Right ventricle myocardium superior (tissue), 1 donor: Measurements from ENCODE around the gene OPCML. TPM values are rescaled to one million over a fixed set of nuclear protein-coding genes. Genes with fewer than 3 reads are reported as not detected.
A peak's percentile ranks its signal among the peaks of the same experiment; 100 is the strongest.

ENCODE experiments used
- ATAC-seq: fragments of 200-7000 bp; cut with Tn5 transposase; one replicate; pipeline ENCODE4 v1.9.1; 2020; ENCODE audit warnings: mild to moderate bottlenecking; ENCODE audit not compliant: poor library complexity
- DNase-seq: peaks from one replicate; pipeline ENCODE4 v3.0.0-alpha.2; 2020
- intact Hi-C: fragments of 100-400 bp; cut with DNase I; formaldehyde crosslinking; loops from one replicate; pipeline ENCODE4 v1.11.2; 2022
- total RNA-seq: library from RNA; stranded (reverse); fragmentation: NEBNext Ultra II Directional; extraction: Animal tissue kit (Norgen Biotek cat#: 25700); gene quantifications from one replicate; pipeline ENCODE4 v1.2.1, GENCODE V29; 2021
- donor health status: DM: no; HTN: yes; CAD: no; lungs with severe emphysema.

OPCML gene
- total RNA-seq, 1 donor from 2014 or later, result 0.59 TPM

GRCh38 chr11:133047771-133048115 lies 484.6 kb downstream of the OPCML start:
- DNase-seq (no peak), ATAC-seq (no peak)
- intact Hi-C loops, result no loop called here

- ATAC-seq, result no peak
- no peak for DNase-seq
- intact Hi-C loops, result no loop called here
Measured at GRCh38 chr11:133047036-133047770, 485.1 kb downstream of the OPCML start.

- no peak for DNase-seq
- no peak for ATAC-seq
- intact Hi-C loops, result no loop called here
Measured at GRCh38 chr11:133046252-133046651, 486.0 kb downstream of the OPCML start.

- intact Hi-C loops, result no loop called here
- no peak for ATAC-seq
- no peak for DNase-seq
Measured at GRCh38 chr11:133041928-133042882, 490.1 kb downstream of the OPCML start.

- intact Hi-C loops, result no loop called here
- ATAC-seq (no peak), DNase-seq (no peak)
Measured at GRCh38 chr11:133041181-133041580, 491.1 kb downstream of the OPCML start.

- DNase-seq (no peak), ATAC-seq (no peak)
- intact Hi-C loops, result no loop called here
Measured at GRCh38 chr11:133040289-133040900, 491.9 kb downstream of the OPCML start.

GRCh38 chr11:133038850-133039249 lies 493.5 kb downstream of the OPCML start:
- intact Hi-C loops, result no loop called here
- DNase-seq, result no peak

GRCh38 chr11:133034929-133035328 lies 497.4 kb downstream of the OPCML start:
- DNase-seq (no peak), ATAC-seq (no peak)
- intact Hi-C loops, result no loop called here

More at GRCh38 chr11:133038850-133039249, 493.5 kb downstream of the OPCML start:
- no peak for ATAC-seq

GRCh38 chr11:133029107-133029506 lies 503.2 kb downstream of the OPCML start:
- no peak for DNase-seq
- intact Hi-C loops, result no loop called here
- no peak for ATAC-seq

GRCh38 chr11:133026952-133027351 lies 505.3 kb downstream of the OPCML start:
- intact Hi-C loops, result no loop called here
- DNase-seq (no peak), ATAC-seq (no peak)

- ATAC-seq, result no peak
- DNase-seq, result no peak
- intact Hi-C loops, result no loop called here
Measured at GRCh38 chr11:133024301-133024700, 508.0 kb downstream of the OPCML start.

- intact Hi-C loops, result no loop called here
- ATAC-seq, result no peak
- no peak for DNase-seq
Measured at GRCh38 chr11:133023232-133023631, 509.1 kb downstream of the OPCML start.

GRCh38 chr11:133021553-133021952 lies 510.7 kb downstream of the OPCML start:
- DNase-seq (no peak), ATAC-seq (no peak)
- intact Hi-C loops, result no loop called here

GRCh38 chr11:133020372-133020714 lies 512.0 kb downstream of the OPCML start:
- intact Hi-C loops, result no loop called here
- ATAC-seq, result no peak

GRCh38 chr11:133019545-133020371 lies 512.5 kb downstream of the OPCML start:
- intact Hi-C loops, result no loop called here
- ATAC-seq, result no peak
- no peak for DNase-seq

More at GRCh38 chr11:133020372-133020714, 512.0 kb downstream of the OPCML start:
- no peak for DNase-seq

GRCh38 chr11:133015457-133015856 lies 516.8 kb downstream of the OPCML start:
- intact Hi-C loops, result no loop called here
- ATAC-seq (no peak), DNase-seq (no peak)

GRCh38 chr11:133014337-133014736 lies 518.0 kb downstream of the OPCML start:
- intact Hi-C loops, result no loop called here
- no peak for DNase-seq
- ATAC-seq, result no peak

- ATAC-seq, result no peak
- intact Hi-C loops, result no loop called here
- no peak for DNase-seq
Measured at GRCh38 chr11:133012803-133013202, 519.5 kb downstream of the OPCML start.

- no peak for DNase-seq
- intact Hi-C loops, result no loop called here
- ATAC-seq, result peak; percentile 68
Measured at GRCh38 chr11:133011604-133012003, 520.7 kb downstream of the OPCML start.
